ENCODE data around the gene GSTM3. TPM values are rescaled to one million over a fixed set of nuclear protein-coding genes. Genes with fewer than 3 reads are reported as not detected.
A peak's percentile ranks its signal among the peaks of the same experiment; 100 is the strongest.
"Not testable (repeated sequence)": the region's sequence is repeated elsewhere in the genome, so short reads cannot be mapped to it uniquely, and the experiment has no call there.

The GSTM3 gene
- total and polyA plus RNA-seq, 10 of the 15 experiments (the other 5 are each of a cell fraction or from before 2014, with no cell fraction given): not detected

DNA sequence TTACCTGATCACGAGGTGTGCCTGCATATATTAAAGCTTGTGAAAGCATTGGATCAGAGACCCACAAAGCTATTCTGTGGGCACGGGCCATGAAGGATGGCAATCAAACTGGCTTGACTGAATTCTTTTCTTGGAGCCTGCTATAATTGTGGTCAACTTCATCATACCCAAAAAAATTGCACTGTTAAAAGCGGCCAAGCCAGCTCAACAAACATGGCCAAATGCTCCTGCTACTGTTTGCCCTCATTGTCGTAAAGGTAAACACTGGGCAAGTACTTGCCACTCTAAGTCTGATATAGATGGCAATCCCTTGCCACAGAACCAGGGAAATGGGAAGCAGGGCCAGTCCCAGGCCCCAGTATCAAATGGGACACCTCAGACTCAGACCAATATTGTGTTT is 35.4 kb downstream of the GSTM3 start (continued):
- TF ChIP-seq JUND (IDR thresholded peaks at IDR 0.05; ENCODE audit: low read depth, low read length) (no peak), RCOR1 (conservative IDR thresholded peaks at IDR 0.05; ENCODE audit: low read depth, low read length) (no peak), EZH2 (IDR thresholded peaks at IDR 0.05; ENCODE audit: borderline replicate concordance, control insufficient read depth, low read depth, low read length) (no peak)

DNA sequence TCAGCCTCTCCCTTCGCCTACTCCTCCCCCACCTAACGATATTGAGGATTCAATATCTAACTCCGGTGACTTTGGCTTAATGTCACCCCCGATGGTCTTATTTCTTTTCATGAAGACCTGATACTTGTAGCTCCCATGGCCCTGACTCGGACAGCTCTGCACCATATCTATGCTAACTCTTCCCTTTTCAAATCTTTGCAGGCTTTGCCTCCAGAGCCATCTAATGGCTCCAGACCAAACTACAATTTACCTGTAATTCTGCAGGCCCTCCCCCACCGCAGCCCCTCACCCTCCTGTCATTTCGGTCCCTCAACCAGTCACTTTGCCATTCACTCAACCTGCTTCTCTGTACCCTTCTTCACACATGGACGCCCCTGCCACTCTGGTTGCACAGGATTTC is 36.7 kb downstream of the GSTM3 start:
- no peak for ATAC-seq
- ChIA-PET RAD21 (ENCODE audit: unreplicated experiment) (interaction anchor here (1.0 kb wide), 1 partner anchor 64 kb away, joined by 3 read pairs; no protein-coding TSS in a partner anchor), CTCF (interaction anchor here (0.6 to 0.9 kb wide), 3 partner anchors 61 to 66 kb away, joined by 3 read pairs; no protein-coding TSS in a partner anchor), SMC1A (ENCODE audit: uncharacterized antibody, unreplicated experiment) (no interaction called here), POLR2A (no interaction called here)
- TF ChIP-seq, protein P1, sequence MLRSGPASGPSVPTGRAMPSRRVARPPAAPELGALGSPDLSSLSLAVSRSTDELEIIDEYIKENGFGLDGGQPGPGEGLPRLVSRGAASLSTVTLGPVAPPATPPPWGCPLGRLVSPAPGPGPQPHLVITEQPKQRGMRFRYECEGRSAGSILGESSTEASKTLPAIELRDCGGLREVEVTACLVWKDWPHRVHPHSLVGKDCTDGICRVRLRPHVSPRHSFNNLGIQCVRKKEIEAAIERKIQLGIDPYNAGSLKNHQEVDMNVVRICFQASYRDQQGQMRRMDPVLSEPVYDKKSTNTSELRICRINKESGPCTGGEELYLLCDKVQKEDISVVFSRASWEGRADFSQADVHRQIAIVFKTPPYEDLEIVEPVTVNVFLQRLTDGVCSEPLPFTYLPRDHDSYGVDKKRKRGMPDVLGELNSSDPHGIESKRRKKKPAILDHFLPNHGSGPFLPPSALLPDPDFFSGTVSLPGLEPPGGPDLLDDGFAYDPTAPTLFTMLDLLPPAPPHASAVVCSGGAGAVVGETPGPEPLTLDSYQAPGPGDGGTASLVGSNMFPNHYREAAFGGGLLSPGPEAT (IDR thresholded peaks at IDR 0.05; ENCODE audit: low read depth): no peak
- TF ChIP-seq ATF7 (IDR thresholded peaks at IDR 0.05; ENCODE audit: low read depth) (no peak), RAD21 (IDR thresholded peaks at IDR 0.05; ENCODE audit: insufficient read depth, low read depth, low read length) (0 out of 2 replicates have a peak, but pooled peaks have one; percentile 21), ETV6 (conservative IDR thresholded peaks at IDR 0.05 in 1 of 2, IDR thresholded peaks at IDR 0.05 in 1 of 2; ENCODE audit: borderline replicate concordance in 1 of 2, low read depth in 1 of 2) (no peak), RB1 (IDR thresholded peaks at IDR 0.05; ENCODE audit: borderline replicate concordance) (no peak), SUZ12 (IDR thresholded peaks at IDR 0.05; ENCODE audit: unreplicated experiment) (no peak)
- TF ChIP-seq, protein P2, sequence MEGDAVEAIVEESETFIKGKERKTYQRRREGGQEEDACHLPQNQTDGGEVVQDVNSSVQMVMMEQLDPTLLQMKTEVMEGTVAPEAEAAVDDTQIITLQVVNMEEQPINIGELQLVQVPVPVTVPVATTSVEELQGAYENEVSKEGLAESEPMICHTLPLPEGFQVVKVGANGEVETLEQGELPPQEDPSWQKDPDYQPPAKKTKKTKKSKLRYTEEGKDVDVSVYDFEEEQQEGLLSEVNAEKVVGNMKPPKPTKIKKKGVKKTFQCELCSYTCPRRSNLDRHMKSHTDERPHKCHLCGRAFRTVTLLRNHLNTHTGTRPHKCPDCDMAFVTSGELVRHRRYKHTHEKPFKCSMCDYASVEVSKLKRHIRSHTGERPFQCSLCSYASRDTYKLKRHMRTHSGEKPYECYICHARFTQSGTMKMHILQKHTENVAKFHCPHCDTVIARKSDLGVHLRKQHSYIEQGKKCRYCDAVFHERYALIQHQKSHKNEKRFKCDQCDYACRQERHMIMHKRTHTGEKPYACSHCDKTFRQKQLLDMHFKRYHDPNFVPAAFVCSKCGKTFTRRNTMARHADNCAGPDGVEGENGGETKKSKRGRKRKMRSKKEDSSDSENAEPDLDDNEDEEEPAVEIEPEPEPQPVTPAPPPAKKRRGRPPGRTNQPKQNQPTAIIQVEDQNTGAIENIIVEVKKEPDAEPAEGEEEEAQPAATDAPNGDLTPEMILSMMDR (IDR thresholded peaks at IDR 0.05 in 2 of 3, conservative IDR thresholded peaks at IDR 0.05 in 1 of 3; ENCODE audit: control insufficient read depth in 2 of 3, extremely low read depth in 1 of 3, insufficient read depth in 1 of 3, low read depth in 3 of 3, low read length in 3 of 3): peak in 1 of 3 experiments; percentile 6; a peak in 2 of 6 replicates
- Histone ChIP-seq H4K20me1 (ENCODE audit: control insufficient read depth, insufficient read depth) (no peaks in the 10 kb centered on the region), H3K4me2 (ENCODE audit: control insufficient read depth, insufficient read depth) (no peak overlapping the region), H3K4me3 (no peak overlapping the region), H3K79me2 (ENCODE audit: control insufficient read depth, insufficient read depth, low read length) (no peaks in the 10 kb centered on the region), H3K9me3 (replicated peaks; ENCODE audit: control insufficient read depth, insufficient read depth, low read length) (peaks cover 1% of the 10 kb centered on the region; the same call in 2 of the 3 replicates), H3K36me3 (ENCODE audit: control insufficient read depth in 2 of 2, insufficient read depth in 2 of 2, low read length in 1 of 2) (no peaks in the 10 kb centered on the region), H3K9ac (ENCODE audit: control insufficient read depth, insufficient read depth, low read length) (no peak overlapping the region), H3K27me3 (replicated peaks in 1 of 2; ENCODE audit: control insufficient read depth in 2 of 2, insufficient read depth in 2 of 2, low read length in 1 of 2) (no peaks in the 10 kb centered on the region), H2AFZ (ENCODE audit: control insufficient read depth, low read depth, low read length) (no peak overlapping the region), H3K4me1 (ENCODE audit: control insufficient read depth, insufficient read depth, low read length) (no peaks in the 10 kb centered on the region), H3K27ac (ENCODE audit: control insufficient read depth, insufficient read depth) (no peak overlapping the region)
- no peak for FAIRE-seq
- intact Hi-C loops (cut with micrococcal nuclease; ENCODE audit: unreplicated experiment) (no loop called here), in situ Hi-C loops (cut with MboI) (no loop called here)
- BruUV-seq (replicated peaks): no TSS peak
- DNase-seq (ENCODE audit: low read depth, low spot score): no peak
- WGBS (ENCODE audit: insufficient coverage, insufficient replicate concordance, low lambda C conversion rate, missing lambda C conversion rate): 55% methylated on average over 8 of the region's 8 CpGs

DNA sequence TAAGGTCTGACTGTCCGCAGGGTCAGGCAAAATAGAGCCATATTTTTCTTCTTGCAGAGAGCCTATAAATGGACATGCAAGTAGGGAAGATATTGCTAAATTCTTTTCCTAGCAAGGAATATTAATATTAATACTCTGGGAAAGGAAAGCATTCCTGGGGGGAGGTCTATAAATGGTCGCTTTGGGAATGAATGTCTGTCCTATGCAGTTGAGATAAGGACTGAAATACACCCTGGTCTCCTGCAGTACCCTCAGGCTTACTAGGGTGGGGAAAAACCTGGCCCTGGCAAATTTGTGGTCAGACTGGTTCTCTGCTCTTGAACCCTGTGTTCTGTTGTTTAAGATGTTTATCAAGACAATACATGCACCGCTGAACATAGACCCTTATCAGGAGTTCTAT is 37.9 kb downstream of the GSTM3 start:
- H3K36me3 ChIP-seq (ENCODE audit: control insufficient read depth in 2 of 2, insufficient read depth in 2 of 2, low read length in 1 of 2); in situ Hi-C loops (cut with MboI); H3K9ac ChIP-seq (ENCODE audit: control insufficient read depth, insufficient read depth, low read length); POLR2A ChIA-PET; H3K4me1 ChIP-seq (ENCODE audit: control insufficient read depth, insufficient read depth, low read length); intact Hi-C loops (cut with micrococcal nuclease; ENCODE audit: unreplicated experiment); BruUV-seq (replicated peaks); FAIRE-seq; H4K20me1 ChIP-seq (ENCODE audit: control insufficient read depth, insufficient read depth); H3K27me3 ChIP-seq (replicated peaks in 1 of 2; ENCODE audit: control insufficient read depth in 2 of 2, insufficient read depth in 2 of 2, low read length in 1 of 2); H2AFZ ChIP-seq (ENCODE audit: control insufficient read depth, low read depth, low read length); CTCF ChIA-PET; DNase-seq (ENCODE audit: low read depth, low spot score); H3K4me2 ChIP-seq (ENCODE audit: control insufficient read depth, insufficient read depth); H3K79me2 ChIP-seq (ENCODE audit: control insufficient read depth, insufficient read depth, low read length); H3K9me3 ChIP-seq (replicated peaks; ENCODE audit: control insufficient read depth, insufficient read depth, low read length); RAD21 ChIA-PET (ENCODE audit: unreplicated experiment); H3K27ac ChIP-seq (ENCODE audit: control insufficient read depth, insufficient read depth); ATAC-seq; SMC1A ChIA-PET (ENCODE audit: uncharacterized antibody, unreplicated experiment); H3K4me3 ChIP-seq: not testable (repeated sequence)
- WGBS (ENCODE audit: insufficient coverage, insufficient replicate concordance, low lambda C conversion rate, missing lambda C conversion rate): 70% methylated on average over 3 of the region's 3 CpGs

Measured in GM12878 (cell line).